Activated naive CD8-positive, alpha-beta T cell treated with anti-CD3 and anti-CD28 coated beads, Interleukin-2, amount 50 U/mL, for 24 hours (primary cell): ENCODE measurements around the gene CHST4.
"Not testable (repeated sequence)": the region's sequence is repeated elsewhere in the genome, so short reads cannot be mapped to it uniquely, and the experiment has no call there.

Source experiments
- ATAC-seq: fragments of 150-1000 bp; cut with Tn5 transposase; one replicate; pipeline ENCODE4 v1.10.0; 2021
- DNase-seq: peaks from one replicate; pipeline ENCODE4 v3.0.0; 2021
- H3K27ac Mint-ChIP-seq: one replicate; pipeline ENCODE4 v1.8.0; 2021; ENCODE audit warnings: mild to moderate bottlenecking, mixed read lengths
- H3K27me3 Mint-ChIP-seq: one replicate; pipeline ENCODE4 v1.8.0; 2021; ENCODE audit warnings: mixed read lengths
- H3K36me3 Mint-ChIP-seq: one replicate; pipeline ENCODE4 v1.8.0; 2021; ENCODE audit warnings: low read depth, mixed read lengths
- H3K4me1 Mint-ChIP-seq: one replicate; pipeline ENCODE4 v1.8.0; 2021; ENCODE audit warnings: mixed read lengths
- H3K4me3 Mint-ChIP-seq: one replicate; pipeline ENCODE4 v1.8.0; 2021; ENCODE audit warnings: mild to moderate bottlenecking, moderate library complexity, mixed read lengths
- H3K9me3 Mint-ChIP-seq: one replicate; pipeline ENCODE4 v1.8.0; 2021; ENCODE audit warnings: mixed read lengths

CHST4 gene

DNA sequence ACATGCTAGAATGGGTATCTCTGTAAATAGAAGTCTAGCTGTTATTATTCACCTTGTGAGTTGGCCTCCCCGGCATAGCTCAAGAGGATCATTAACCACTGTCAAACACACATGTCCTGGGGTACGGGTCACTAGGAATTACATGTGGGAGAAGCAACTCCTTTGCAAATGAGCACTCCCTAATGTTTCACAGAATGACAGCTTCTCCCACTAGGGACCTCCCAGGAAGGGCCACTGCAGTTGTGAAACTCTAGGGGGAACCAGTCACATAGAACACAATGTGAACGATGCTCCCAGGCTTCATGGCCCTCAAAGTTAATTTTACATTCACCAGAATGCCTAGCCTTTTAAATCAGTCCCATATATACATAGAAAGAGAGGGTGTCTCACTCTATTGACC lies 24.7 kb upstream of the CHST4 start:
- no peaks in the 10 kb centered on the region for H3K9me3 Mint-ChIP-seq
- ATAC-seq (no peak), DNase-seq (no peak)
- H3K4me3 Mint-ChIP-seq: no peak overlapping the region
- H3K27ac Mint-ChIP-seq: no peak overlapping the region
- H3K36me3 Mint-ChIP-seq: no peaks in the 10 kb centered on the region
- no peaks in the 10 kb centered on the region for H3K4me1 Mint-ChIP-seq
- H3K27me3 Mint-ChIP-seq: peaks cover 2% of the 10 kb centered on the region

DNA sequence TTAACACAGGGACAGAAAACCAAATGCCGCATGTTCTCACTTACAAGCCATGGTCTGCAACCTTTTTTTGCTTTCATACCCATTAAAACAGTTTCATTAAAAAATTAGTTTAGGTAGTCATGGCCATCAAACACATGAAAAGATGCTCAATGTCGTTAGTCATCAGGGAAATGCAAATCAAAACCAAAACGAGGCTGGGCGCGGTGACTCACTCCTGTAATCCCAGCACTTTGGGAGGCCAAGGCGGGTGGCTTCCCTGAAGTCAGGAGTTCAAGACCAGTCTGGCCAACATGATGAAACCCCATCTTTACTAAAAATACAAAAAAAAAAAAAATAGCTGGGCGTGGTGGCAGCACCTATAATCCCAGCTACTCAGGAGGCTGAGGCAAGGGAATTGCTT lies 22.2 kb upstream of the CHST4 start:
- not testable (repeated sequence) for H3K27me3 Mint-ChIP-seq, H3K4me3 Mint-ChIP-seq, H3K36me3 Mint-ChIP-seq, H3K9me3 Mint-ChIP-seq, ATAC-seq, H3K4me1 Mint-ChIP-seq, H3K27ac Mint-ChIP-seq, DNase-seq

DNA sequence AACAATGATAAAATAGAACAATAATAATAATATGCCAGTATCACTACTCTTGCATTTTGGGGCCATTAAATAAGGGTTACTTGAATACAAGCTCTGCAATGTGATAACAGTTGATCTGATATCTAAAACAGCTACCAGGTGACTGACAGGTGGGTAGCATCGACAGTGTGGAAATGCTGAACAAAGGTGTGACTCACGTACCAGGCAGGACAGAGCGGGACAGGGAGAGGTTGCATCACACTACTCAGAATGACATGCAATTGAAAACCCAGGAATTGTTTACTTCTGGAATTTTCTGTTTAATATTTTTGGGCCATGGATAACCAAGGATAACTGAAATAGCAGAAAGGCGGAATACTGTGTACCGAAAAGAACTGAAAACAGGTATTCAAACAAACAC lies 21.3 kb upstream of the CHST4 start:
- Mint-ChIP-seq H3K27me3 (peaks cover 2% of the 10 kb centered on the region), H3K9me3 (no peaks in the 10 kb centered on the region), H3K4me1 (no peaks in the 10 kb centered on the region), H3K4me3 (no peak overlapping the region), H3K36me3 (no peaks in the 10 kb centered on the region), H3K27ac (no peak overlapping the region)
- ATAC-seq (no peak), DNase-seq (no peak)

DNA sequence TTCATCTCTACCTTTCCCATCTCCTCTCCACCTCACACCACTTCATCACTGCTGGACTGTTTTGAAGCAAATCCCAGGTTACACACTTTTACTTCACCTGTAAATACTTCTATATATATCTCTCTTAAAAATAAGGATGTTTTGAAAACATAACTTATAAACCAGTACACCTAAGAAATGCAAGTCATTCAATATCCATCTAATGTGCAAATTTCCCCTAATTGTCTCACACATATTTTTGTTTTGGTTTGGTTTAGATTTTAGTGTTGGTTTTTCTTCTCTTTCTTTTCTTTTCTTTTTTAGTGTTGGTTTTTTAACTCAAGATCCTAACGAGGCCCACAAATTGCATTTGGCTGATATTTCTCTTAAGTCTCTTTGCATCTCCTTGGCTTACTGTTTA lies 19.2 kb upstream of the CHST4 start:
- no peaks in the 10 kb centered on the region for H3K9me3 Mint-ChIP-seq
- no peak for ATAC-seq
- no peaks in the 10 kb centered on the region for H3K36me3 Mint-ChIP-seq
- peaks cover 3% of the 10 kb centered on the region for H3K27me3 Mint-ChIP-seq
- H3K27ac Mint-ChIP-seq: no peak overlapping the region
- no peak overlapping the region for H3K4me3 Mint-ChIP-seq
- H3K4me1 Mint-ChIP-seq: no peaks in the 10 kb centered on the region
- no peak for DNase-seq

DNA sequence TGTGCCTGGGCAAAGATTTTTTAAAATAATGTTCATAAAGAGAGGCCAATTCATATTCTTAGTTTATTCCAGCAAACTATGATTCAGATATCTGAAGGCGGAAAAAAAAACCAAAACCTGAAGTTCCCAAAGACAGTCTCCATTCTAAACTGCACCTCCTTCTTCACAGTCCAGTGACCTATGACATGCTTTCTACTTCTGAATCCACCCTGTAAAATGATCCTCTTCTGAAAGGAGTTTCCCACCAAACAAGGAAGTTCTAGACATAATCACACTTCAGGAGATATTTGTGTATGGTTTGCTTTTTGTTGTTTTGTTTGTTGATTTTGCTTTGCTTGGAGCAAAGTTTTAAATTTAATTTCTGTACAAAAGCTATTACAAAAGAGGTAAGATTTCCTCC lies 12.9 kb upstream of the CHST4 start:
- H3K9me3 Mint-ChIP-seq: no peaks in the 10 kb centered on the region
- H3K27me3 Mint-ChIP-seq: peaks cover 5% of the 10 kb centered on the region
- no peak overlapping the region for H3K4me3 Mint-ChIP-seq

DNA sequence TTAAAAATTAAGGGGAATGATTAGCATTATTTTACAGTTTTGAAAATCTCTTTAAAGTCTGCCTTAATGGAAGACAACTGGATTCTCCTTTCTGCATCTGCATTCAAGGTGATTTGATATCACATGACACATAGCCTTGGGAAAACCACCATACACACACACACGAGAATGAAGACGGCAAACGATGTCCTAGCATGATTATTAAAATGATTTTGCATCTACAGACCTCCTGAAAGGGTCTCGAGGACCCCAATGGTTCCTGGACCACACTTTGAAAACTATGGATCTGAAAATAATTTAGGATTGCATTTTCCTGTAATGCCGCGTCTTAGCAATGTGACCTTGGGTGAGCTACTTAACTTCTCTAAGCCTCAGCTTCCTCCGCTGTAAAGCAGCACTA lies 11.8 kb upstream of the CHST4 start:
- H3K4me3 Mint-ChIP-seq: no peak overlapping the region
- DNase-seq (no peak), ATAC-seq (no peak)
- H3K27ac Mint-ChIP-seq: no peak overlapping the region
- H3K9me3 Mint-ChIP-seq: no peaks in the 10 kb centered on the region
- no peaks in the 10 kb centered on the region for H3K4me1 Mint-ChIP-seq
- peaks cover 5% of the 10 kb centered on the region for H3K27me3 Mint-ChIP-seq
- H3K36me3 Mint-ChIP-seq: no peaks in the 10 kb centered on the region

More for the DNA sequence above, 12.9 kb upstream of the CHST4 start:
- no peak overlapping the region for H3K27ac Mint-ChIP-seq
- no peak for DNase-seq
- no peaks in the 10 kb centered on the region for H3K36me3 Mint-ChIP-seq
- H3K4me1 Mint-ChIP-seq: no peaks in the 10 kb centered on the region
- no peak for ATAC-seq

DNA sequence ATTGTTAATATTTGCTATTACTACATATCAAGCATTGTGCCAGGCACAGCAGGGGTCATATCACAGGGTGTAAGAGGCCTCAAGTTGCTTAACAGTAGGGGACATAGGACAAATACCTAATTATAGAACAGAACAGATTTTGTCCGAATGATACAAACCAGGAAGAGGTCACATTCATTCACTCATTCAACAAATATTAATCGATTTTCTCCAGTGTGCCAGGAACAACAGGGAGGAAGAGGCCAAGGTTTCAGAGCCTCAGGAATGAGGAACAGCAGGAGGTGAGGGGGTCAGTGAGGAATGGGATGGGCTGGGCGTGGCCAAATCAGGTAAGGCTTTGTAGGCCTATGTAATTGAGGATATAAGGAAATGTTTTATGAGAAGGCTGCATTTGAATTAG lies 11.2 kb upstream of the CHST4 start:
- no peak for ATAC-seq
- no peak for DNase-seq
- Mint-ChIP-seq H3K27me3 (peaks cover 5% of the 10 kb centered on the region), H3K36me3 (no peaks in the 10 kb centered on the region), H3K4me3 (no peak overlapping the region), H3K9me3 (no peaks in the 10 kb centered on the region), H3K27ac (no peak overlapping the region), H3K4me1 (no peaks in the 10 kb centered on the region)

DNA sequence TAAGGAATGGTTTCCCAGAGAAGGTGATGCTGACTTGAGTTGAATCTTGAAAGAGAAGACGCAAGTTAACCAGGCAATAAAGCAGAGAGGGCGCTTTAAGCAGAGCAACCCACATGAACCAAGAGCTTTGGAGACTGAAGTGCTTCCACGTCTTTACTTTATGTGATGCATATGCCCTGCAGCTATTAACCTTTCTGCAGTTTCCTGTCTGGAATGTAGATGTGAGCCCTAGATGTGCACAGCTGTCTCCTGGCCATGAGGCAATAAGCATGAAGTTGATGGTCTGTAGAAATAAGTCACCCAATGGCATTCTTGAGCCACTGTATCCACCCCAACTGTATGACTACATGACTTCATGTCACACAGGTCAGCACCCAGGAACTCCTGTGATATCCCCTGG lies 5.7 kb upstream of the CHST4 start:
- Mint-ChIP-seq H3K4me3 (no peak overlapping the region), H3K27me3 (peaks cover 13% of the 10 kb centered on the region), H3K4me1 (no peaks in the 10 kb centered on the region), H3K27ac (no peak overlapping the region), H3K9me3 (no peaks in the 10 kb centered on the region), H3K36me3 (no peaks in the 10 kb centered on the region)
- DNase-seq (no peak), ATAC-seq (no peak)

DNA sequence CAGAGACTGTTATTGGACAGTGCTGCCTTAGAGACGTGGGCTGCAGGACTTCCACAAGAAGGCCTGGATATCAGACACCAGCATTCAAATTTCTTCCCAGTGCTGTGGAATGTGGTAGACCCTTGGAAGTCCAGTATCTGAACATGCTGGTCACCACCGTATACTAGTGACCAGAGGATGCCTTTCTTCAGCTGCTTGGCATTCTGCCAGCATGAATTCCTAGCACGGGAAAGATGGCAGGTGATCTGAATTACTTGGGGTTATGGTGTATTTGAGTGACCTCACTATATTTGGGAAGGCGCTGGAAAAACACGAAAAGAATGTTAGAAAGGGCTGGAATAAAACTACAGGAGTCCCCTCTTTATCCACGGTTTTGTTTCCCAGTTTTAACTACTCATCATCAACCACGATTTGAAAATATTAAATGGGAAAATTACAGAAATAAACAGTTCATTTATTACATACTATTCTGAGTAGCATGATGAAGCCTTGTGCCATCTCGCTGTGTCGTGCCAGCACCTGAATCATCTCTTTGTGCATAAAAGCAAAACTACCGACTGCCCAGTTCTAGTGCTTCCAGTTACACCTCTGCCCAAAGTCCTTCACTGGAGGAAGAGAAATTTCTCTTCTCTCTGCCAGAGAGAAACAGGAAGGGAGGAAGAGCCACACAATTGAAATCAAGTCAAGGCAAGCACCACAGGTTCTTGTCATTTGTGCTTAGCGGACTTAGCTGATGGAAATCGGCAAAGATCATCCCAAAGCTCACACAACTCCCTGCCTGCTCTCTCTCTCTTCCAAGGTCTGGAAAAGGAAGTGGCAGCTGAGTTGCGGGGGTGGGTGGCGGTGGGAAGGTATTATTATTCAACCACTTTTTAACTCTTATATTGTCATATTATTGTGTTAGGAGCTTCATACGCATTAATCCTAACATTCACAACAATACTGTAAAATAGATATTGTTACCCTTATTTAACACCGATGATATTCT lies 1.4 kb upstream of the CHST4 start:
- DNase-seq: no peak
- no peak for ATAC-seq

DNA sequence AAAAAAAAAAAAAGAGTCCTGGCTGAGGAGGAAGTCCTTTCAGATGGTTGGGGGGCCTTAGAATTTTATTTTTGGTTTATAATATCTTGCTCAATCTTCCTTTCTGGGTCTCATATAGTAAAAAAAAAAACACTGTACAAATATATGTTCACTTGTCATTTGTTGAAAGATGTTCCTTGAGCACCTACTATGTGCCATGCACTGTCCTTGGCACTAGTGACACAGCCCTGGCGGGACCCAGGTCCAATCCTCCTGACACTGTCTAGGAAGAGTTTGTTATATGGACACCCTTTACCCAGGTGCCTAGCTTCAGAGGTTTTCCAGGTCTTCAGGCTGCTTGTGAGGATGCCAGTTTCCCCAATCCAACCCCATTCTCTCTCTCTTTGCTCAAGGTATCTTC lies 2.0 kb downstream of the CHST4 start:
- H3K27ac Mint-ChIP-seq: no peak overlapping the region
- no peak overlapping the region for H3K4me3 Mint-ChIP-seq
- peaks cover 13% of the 10 kb centered on the region for H3K27me3 Mint-ChIP-seq
- no peak for DNase-seq
- no peaks in the 10 kb centered on the region for H3K36me3 Mint-ChIP-seq
- H3K4me1 Mint-ChIP-seq: peaks cover 4% of the 10 kb centered on the region
- no peak for ATAC-seq
- H3K9me3 Mint-ChIP-seq: no peaks in the 10 kb centered on the region

More for the DNA sequence above, 1.4 kb upstream of the CHST4 start:
- peaks cover 19% of the 10 kb centered on the region for H3K27me3 Mint-ChIP-seq
- no peaks in the 10 kb centered on the region for H3K9me3 Mint-ChIP-seq
- no peak overlapping the region for H3K27ac Mint-ChIP-seq
- H3K4me3 Mint-ChIP-seq: no peak overlapping the region
- peaks cover 4% of the 10 kb centered on the region for H3K4me1 Mint-ChIP-seq
- no peaks in the 10 kb centered on the region for H3K36me3 Mint-ChIP-seq

DNA sequence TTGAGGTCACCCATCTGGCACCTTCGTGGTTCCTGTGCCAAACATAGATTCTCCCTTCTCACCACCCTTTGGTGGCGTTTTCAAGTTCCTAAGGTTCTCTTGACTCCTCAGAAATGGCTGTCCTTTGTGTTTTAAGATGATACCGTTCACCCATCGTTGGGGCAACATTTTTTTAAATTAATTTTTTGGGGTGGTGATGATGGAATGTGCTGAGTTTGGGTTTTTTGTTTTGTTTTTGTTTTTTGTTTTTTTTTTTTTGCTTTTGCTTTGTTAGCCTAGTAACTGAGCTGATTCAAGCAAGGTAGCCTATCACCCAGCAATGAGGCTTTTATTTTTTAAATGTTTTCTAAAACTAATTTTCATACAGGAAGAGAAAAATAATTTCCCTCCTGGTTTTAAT lies 2.6 kb downstream of the CHST4 start:
- no peak for ATAC-seq
- no peaks in the 10 kb centered on the region for H3K9me3 Mint-ChIP-seq
- H3K4me1 Mint-ChIP-seq: peaks cover 4% of the 10 kb centered on the region

DNA sequence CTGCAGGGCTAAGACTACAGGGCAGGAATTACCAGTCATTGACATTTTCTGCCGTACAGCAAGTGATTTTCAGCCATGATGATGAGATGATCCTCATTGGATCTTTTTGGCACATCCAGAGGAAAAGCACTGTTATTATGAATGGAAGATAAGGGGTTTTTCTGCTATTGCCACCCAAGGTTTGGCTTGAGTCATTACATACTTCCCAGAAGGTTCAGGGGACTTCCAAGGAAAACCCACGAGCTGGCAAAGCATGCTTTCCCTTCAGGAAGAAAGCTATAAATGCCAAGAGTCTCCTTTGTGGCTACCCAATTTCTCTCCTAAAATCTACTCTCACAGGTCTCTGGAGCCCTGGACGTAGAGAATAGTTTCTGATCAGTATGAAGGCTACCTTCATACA lies 6.1 kb downstream of the CHST4 start:
- H3K4me1 Mint-ChIP-seq: no peaks in the 10 kb centered on the region
- H3K9me3 Mint-ChIP-seq: no peaks in the 10 kb centered on the region
- H3K36me3 Mint-ChIP-seq: no peaks in the 10 kb centered on the region
- H3K27me3 Mint-ChIP-seq: peaks cover 2% of the 10 kb centered on the region
- H3K4me3 Mint-ChIP-seq: no peak overlapping the region
- H3K27ac Mint-ChIP-seq: no peak overlapping the region
- ATAC-seq (no peak), DNase-seq (no peak)

More for the DNA sequence above, 2.6 kb downstream of the CHST4 start:
- Mint-ChIP-seq H3K36me3 (no peaks in the 10 kb centered on the region), H3K27ac (no peak overlapping the region), H3K27me3 (peaks cover 13% of the 10 kb centered on the region), H3K4me3 (no peak overlapping the region)
- no peak for DNase-seq

DNA sequence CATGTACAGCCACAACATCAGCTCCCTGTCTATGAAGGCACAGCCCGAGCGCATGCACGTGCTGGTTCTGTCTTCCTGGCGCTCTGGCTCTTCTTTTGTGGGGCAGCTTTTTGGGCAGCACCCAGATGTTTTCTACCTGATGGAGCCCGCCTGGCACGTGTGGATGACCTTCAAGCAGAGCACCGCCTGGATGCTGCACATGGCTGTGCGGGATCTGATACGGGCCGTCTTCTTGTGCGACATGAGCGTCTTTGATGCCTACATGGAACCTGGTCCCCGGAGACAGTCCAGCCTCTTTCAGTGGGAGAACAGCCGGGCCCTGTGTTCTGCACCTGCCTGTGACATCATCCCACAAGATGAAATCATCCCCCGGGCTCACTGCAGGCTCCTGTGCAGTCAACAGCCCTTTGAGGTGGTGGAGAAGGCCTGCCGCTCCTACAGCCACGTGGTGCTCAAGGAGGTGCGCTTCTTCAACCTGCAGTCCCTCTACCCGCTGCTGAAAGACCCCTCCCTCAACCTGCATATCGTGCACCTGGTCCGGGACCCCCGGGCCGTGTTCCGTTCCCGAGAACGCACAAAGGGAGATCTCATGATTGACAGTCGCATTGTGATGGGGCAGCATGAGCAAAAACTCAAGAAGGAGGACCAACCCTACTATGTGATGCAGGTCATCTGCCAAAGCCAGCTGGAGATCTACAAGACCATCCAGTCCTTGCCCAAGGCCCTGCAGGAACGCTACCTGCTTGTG lies 10.7 kb downstream of the CHST4 start:
- H3K27me3 Mint-ChIP-seq: no peaks in the 10 kb centered on the region
- ATAC-seq (no peak), DNase-seq (no peak)
- no peaks in the 10 kb centered on the region for H3K36me3 Mint-ChIP-seq
- H3K4me1 Mint-ChIP-seq: no peaks in the 10 kb centered on the region
- H3K4me3 Mint-ChIP-seq: no peak overlapping the region
- no peaks in the 10 kb centered on the region for H3K9me3 Mint-ChIP-seq
- no peak overlapping the region for H3K27ac Mint-ChIP-seq

DNA sequence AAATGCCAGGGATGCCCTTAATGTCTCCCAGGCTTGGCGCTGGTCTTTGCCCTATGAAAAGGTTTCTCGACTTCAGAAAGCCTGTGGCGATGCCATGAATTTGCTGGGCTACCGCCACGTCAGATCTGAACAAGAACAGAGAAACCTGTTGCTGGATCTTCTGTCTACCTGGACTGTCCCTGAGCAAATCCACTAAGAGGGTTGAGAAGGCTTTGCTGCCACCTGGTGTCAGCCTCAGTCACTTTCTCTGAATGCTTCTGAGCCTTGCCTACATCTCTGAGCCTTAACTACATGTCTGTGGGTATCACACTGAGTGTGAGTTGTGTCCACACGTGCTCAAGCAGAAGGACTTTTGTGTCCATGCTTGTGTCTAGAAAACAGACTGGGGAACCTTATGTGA lies 11.4 kb downstream of the CHST4 start:
- DNase-seq: peak; percentile 31

DNA sequence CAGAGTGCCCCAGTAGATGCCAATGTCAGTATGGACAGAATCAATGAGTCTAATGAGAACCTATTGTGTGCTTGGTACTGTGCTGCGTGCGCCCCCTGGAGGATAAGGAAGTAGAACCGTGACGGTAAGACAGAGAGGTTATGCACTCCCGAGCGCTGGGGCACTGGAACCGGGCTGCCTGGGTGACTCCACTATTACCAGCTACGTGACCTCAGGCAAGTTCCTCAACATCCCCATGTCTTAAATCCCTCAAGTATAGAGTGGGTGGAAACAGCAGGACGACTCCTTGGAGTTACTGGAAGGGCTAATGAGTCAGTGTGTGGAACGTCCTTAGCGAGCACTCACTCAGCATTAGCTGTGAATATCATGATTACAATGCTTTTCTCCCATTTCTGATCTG lies 16.2 kb downstream of the CHST4 start:
- ATAC-seq (peak; percentile 95), DNase-seq (peak; percentile 69)
- Mint-ChIP-seq H3K27ac (no peak overlapping the region), H3K4me3 (no peak overlapping the region), H3K4me1 (peaks cover 2% of the 10 kb centered on the region), H3K9me3 (no peaks in the 10 kb centered on the region), H3K27me3 (peaks cover 4% of the 10 kb centered on the region), H3K36me3 (no peaks in the 10 kb centered on the region)

More for the DNA sequence above, 11.4 kb downstream of the CHST4 start:
- no peak overlapping the region for H3K4me3 Mint-ChIP-seq
- H3K4me1 Mint-ChIP-seq: peaks cover 2% of the 10 kb centered on the region
- no peaks in the 10 kb centered on the region for H3K36me3 Mint-ChIP-seq
- no peak overlapping the region for H3K27ac Mint-ChIP-seq
- peaks cover 4% of the 10 kb centered on the region for H3K27me3 Mint-ChIP-seq
- H3K9me3 Mint-ChIP-seq: no peaks in the 10 kb centered on the region
- peak; percentile 53 for ATAC-seq
